Peyer's patch (tissue), 4 donors: ENCODE data around the gene ISLR.

Source experiments
- POLR2A ChIP-seq, 2 donors: fragments of 450-650 bp; IDR thresholded peaks; one replicate each; pipeline ENCODE4 v1.5.1; 2017; ENCODE audit warnings: antibody characterized with exemption in 2 of 2, mild to moderate bottlenecking in 2 of 2, moderate library complexity in 2 of 2
- TF ChIP-seq, protein P1 (sequence below), 6 experiments: fragments of 450-650 bp in 4 of 6; fragments of 200-600 bp in 2 of 6; sonication (generic) in 1 of 6; IDR thresholded peaks; one replicate each; pipeline ENCODE4 v1.5.1; 2017 to 2019; ENCODE audit warnings: antibody characterized with exemption in 6 of 6, mild to moderate bottlenecking in 3 of 6, moderate library complexity in 1 of 6

DNA sequence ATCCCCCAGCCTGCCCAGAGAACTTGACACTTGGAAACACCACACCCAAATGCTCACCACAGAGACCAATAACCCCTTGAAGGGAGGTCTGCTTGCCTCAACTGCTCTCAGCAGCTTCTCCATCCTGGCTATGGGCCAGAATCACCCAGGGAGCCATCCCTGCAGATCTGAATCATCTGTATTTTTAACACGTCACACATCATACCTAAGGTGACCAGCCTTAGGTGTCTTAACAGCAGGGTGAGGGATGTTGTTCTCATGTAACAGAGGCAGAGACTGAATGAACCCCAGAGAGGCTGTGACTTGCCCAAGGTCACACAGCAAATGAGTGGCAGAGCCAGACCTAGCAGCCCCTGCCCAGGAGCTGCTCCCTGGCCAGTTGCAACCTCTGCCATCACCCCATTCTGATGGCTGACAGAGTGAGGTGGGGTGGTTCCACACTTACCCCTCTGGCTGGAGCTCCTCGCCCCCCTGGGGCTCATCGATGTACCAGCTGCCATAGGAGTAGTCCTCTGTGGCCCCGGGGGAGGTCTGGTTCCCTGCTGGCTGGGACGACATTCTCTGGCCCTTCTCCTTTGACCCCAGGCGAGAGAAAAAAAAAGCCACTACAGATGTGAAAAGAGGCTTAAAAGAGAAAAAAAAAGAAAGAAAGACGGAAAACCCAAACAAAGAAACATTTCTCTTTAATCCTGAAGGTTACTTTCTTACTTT, 28.4 kb downstream of the ISLR start:
- TF ChIP-seq, protein P1, sequence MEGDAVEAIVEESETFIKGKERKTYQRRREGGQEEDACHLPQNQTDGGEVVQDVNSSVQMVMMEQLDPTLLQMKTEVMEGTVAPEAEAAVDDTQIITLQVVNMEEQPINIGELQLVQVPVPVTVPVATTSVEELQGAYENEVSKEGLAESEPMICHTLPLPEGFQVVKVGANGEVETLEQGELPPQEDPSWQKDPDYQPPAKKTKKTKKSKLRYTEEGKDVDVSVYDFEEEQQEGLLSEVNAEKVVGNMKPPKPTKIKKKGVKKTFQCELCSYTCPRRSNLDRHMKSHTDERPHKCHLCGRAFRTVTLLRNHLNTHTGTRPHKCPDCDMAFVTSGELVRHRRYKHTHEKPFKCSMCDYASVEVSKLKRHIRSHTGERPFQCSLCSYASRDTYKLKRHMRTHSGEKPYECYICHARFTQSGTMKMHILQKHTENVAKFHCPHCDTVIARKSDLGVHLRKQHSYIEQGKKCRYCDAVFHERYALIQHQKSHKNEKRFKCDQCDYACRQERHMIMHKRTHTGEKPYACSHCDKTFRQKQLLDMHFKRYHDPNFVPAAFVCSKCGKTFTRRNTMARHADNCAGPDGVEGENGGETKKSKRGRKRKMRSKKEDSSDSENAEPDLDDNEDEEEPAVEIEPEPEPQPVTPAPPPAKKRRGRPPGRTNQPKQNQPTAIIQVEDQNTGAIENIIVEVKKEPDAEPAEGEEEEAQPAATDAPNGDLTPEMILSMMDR (IDR thresholded peaks at IDR 0.05), result no peak
- no peak for TF ChIP-seq POLR2A (IDR thresholded peaks at IDR 0.05)
